Activated CD4-positive, alpha-beta T cell treated with anti-CD3 and anti-CD28 coated beads, Interleukin-2, amount 10 ng/mL, durations not matched to agents 7 days and 5 days (primary cell): Measurements from ENCODE around the gene ANK2. TPM values are rescaled to one million over a fixed set of nuclear protein-coding genes. Genes with fewer than 3 reads are reported as not detected.
"Not testable (repeated sequence)": the region's sequence is repeated elsewhere in the genome, so short reads cannot be mapped to it uniquely, and the experiment has no call there.

Source experiments
- CTCF ChIA-PET: fragments of 350-600 bp; sonication (Branson Sonifier 250); formaldehyde crosslinking; loops from one replicate; lab custom pipeline; 2021; ENCODE audit warnings: antibody characterized with exemption; lab: Charles Lee
- POLR2A ChIA-PET: fragments of 350-600 bp; sonication (Branson Sonifier 250); formaldehyde crosslinking; loops from one replicate; lab custom pipeline; 2021; ENCODE audit warnings: antibody characterized with exemption; lab: Charles Lee
- DNase-seq: peaks from one replicate; pipeline ENCODE4 v3.0.0-alpha.2; 2020
- H3K27ac Mint-ChIP-seq: one replicate; pipeline ENCODE4 v1.8.0; 2021; ENCODE audit warnings: mild to moderate bottlenecking, moderate library complexity, mixed read lengths
- H3K27me3 Mint-ChIP-seq: one replicate; pipeline ENCODE4 v1.8.0; 2021; ENCODE audit warnings: mixed read lengths
- H3K36me3 Mint-ChIP-seq: one replicate; pipeline ENCODE4 v1.8.0; 2021; ENCODE audit warnings: low read depth, mixed read lengths
- H3K4me1 Mint-ChIP-seq: one replicate; pipeline ENCODE4 v1.8.0; 2021; ENCODE audit warnings: mixed read lengths
- H3K4me3 Mint-ChIP-seq: one replicate; pipeline ENCODE4 v1.8.0; 2021; ENCODE audit warnings: mild to moderate bottlenecking, moderate library complexity, mixed read lengths
- H3K9me3 Mint-ChIP-seq: one replicate; pipeline ENCODE4 v1.8.0; 2021; ENCODE audit warnings: mixed read lengths
- total RNA-seq, 2 experiments: library from RNA; stranded (reverse); gene quantifications; one replicate each; pipeline ENCODE4 v1.2.3, GENCODE V29; 2021

Gene ANK2
- total RNA-seq, 2 experiments from 2014 or later = 0.42 to 0.67 TPM

DNA sequence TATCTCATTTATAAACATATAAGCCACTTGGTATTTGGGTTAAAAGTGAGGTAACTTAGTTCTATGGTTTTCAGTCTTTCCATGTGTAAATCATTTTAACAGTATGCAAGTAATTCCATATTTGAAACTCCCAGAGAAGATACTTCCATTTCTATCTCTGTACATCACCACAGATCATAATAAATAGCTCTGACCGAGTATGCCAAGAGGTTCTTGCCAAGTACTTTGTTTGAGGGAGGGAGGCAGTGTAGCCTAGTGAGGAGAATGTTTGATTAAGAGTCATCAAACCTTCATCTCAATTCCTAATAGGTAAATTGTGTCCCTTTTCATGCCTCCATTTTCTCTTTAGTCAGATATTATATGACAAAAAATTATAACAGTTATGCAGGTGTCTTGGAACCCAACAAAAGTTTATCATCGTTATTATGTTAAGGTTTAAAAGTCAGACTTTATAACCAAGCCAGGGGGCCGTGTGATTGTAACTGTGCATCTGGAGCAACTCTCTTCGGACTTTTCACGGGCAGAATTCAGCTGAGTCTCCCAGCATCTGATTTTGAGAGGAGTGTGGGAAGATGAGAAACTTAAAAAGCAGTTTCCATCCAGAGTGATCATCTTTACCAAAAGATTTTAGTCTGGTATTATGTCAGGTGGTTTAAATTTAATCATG, 123.8 kb downstream of the ANK2 start:
- ChIA-PET POLR2A (no interaction called here), CTCF (no interaction called here)
- H3K27ac Mint-ChIP-seq = no peak overlapping the region
- no peaks in the 10 kb centered on the region for H3K9me3 Mint-ChIP-seq
- H3K4me3 Mint-ChIP-seq = no peak overlapping the region
- no peaks in the 10 kb centered on the region for H3K4me1 Mint-ChIP-seq
- no peak for DNase-seq
- H3K27me3 Mint-ChIP-seq = peaks cover 1% of the 10 kb centered on the region
- no peaks in the 10 kb centered on the region for H3K36me3 Mint-ChIP-seq

DNA sequence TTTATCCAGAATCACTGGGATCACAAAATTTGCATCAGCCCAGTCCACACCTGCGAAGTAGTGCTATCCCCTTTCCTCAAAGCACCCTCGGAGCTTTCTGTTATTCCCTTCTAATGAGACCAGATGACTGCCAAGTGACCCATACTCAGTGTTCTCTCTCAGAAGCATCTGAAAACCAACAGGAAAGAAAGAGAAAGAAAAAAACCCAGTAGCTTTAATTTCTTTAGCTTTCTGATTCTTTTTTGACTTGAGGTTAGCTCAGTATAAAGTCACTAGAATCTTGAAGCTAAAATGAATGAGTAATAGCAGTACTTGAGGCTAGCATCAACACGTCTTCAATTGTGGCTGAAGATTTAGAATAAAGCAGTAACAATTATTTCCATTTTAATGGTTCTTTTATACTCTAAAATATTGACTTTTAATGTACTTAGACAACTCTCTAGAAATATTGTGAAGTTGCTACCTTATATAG, 124.4 kb downstream of the ANK2 start:
- CTCF ChIA-PET = no interaction called here
- Mint-ChIP-seq H3K4me3 (no peak overlapping the region), H3K9me3 (no peaks in the 10 kb centered on the region), H3K27ac (no peak overlapping the region), H3K4me1 (no peaks in the 10 kb centered on the region), H3K36me3 (no peaks in the 10 kb centered on the region), H3K27me3 (peaks cover 1% of the 10 kb centered on the region)
- POLR2A ChIA-PET = no interaction called here
- no peak for DNase-seq

DNA sequence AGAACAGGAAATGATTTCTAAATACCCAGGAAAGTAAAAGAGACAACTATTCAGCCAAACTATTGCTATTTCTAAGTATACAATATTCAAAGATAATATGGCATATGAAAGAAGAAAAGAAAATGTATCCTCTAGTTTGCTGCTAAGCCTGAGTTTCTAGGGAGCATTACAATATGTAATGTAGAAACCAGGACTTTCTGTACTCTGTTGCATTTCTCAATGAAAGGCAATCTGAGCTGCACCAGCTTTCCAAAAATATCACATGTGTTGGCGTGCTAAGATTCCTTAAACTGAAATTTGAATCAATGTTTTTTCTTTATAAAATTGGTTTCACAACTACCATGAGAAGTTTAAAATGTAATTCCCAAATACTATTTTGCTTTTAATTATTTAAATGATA, 129.6 kb downstream of the ANK2 start:
- POLR2A ChIA-PET = no interaction called here
- CTCF ChIA-PET = no interaction called here
- no peaks in the 10 kb centered on the region for H3K27me3 Mint-ChIP-seq
- no peak for DNase-seq
- no peak overlapping the region for H3K4me3 Mint-ChIP-seq
- H3K9me3 Mint-ChIP-seq = no peaks in the 10 kb centered on the region
- H3K4me1 Mint-ChIP-seq = no peaks in the 10 kb centered on the region
- no peaks in the 10 kb centered on the region for H3K36me3 Mint-ChIP-seq
- no peak overlapping the region for H3K27ac Mint-ChIP-seq

DNA sequence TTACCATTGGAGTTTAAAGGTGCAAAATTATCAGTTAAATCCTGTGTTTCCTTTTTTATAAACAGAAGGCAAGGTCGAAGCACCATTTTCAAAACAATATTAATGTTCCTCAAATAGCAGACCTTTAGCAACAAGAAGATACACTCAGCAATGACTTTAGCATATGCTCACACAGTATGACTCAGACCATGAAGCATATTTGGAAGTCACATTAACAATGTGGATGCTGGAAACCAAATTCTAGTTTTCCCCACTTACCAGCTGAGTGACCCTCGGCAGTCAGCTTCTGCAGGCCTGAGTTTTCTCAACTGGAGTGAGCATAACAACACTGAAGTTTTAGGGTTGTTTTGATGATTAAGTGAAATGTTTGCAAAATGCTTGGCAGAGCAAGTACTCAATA, 130.5 kb downstream of the ANK2 start:
- ChIA-PET POLR2A (no interaction called here), CTCF (no interaction called here)
- Mint-ChIP-seq H3K27ac (no peak overlapping the region), H3K4me3 (no peak overlapping the region), H3K9me3 (no peaks in the 10 kb centered on the region), H3K4me1 (no peaks in the 10 kb centered on the region), H3K27me3 (no peaks in the 10 kb centered on the region), H3K36me3 (no peaks in the 10 kb centered on the region)
- no peak for DNase-seq

DNA sequence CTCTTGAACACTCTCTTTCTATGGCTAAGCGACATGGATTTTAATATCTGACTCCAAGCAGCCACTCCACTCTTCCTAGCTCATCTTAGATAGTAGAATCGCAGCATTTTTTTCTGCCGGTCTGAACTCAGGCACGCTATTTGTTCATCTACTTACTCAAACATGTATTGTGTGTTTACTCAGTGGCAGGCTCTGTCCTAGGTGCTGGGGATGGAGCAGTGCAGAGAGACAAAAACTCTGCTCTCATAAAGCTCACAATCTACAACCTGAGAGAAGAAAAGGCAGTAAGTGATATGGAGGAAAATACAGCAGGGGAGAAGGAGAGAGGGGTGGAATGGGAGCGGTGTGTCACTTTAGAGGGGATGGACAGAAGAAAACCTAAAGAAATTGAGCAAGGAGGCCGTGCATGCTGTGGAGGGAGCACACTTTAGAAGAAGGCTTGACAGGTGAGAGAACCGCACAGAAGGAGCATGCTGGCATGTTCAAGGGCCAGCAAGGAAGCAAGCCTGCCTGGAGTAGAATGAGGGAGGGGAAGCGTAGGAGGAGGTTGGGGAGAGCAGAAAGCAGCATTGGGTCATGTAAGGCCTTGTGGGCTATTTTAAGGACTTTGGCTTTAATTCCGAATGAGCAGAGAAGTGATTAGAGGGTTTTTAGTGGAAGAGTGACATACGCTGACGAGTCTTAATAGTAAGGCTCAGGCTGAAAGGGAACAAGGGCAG, 132.0 kb downstream of the ANK2 start:
- no peak overlapping the region for H3K4me3 Mint-ChIP-seq
- H3K27me3 Mint-ChIP-seq = no peaks in the 10 kb centered on the region
- H3K4me1 Mint-ChIP-seq = no peaks in the 10 kb centered on the region
- H3K36me3 Mint-ChIP-seq = no peaks in the 10 kb centered on the region
- ChIA-PET CTCF (no interaction called here), POLR2A (no interaction called here)
- H3K9me3 Mint-ChIP-seq = no peaks in the 10 kb centered on the region
- no peak overlapping the region for H3K27ac Mint-ChIP-seq
- DNase-seq = no peak

DNA sequence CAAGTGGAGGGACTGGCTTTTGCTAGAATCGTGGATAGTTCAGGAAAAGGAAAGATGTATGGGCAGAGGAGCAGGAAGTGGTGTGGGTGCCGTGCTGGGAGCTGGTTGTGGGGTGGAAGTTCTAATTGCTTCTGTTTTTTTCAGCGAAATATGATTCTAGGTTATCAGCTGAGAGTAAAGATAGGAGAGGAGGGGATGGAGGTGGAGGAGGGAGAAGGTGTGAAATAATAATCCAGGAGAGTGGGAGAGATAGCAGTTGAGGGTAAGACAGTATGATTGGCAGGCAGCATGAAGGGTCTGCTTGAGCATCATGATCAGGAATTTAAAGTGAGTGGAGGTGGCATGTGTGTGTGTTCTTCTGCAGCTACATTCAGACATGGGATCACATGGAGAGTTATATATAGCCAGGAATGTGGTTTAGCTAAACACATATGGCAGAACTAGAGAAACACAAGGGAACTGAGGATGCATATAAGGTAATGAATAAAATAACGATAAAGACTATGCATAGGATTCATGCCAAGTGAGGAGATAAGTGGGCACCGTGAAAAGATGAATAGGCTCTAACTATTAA, 133.7 kb downstream of the ANK2 start:
- DNase-seq = no peak
- CTCF ChIA-PET = no interaction called here
- H3K9me3 Mint-ChIP-seq = no peaks in the 10 kb centered on the region
- no peaks in the 10 kb centered on the region for H3K36me3 Mint-ChIP-seq
- H3K4me3 Mint-ChIP-seq = no peak overlapping the region
- H3K27ac Mint-ChIP-seq = no peak overlapping the region
- H3K4me1 Mint-ChIP-seq = no peaks in the 10 kb centered on the region
- H3K27me3 Mint-ChIP-seq = no peaks in the 10 kb centered on the region
- POLR2A ChIA-PET = no interaction called here

DNA sequence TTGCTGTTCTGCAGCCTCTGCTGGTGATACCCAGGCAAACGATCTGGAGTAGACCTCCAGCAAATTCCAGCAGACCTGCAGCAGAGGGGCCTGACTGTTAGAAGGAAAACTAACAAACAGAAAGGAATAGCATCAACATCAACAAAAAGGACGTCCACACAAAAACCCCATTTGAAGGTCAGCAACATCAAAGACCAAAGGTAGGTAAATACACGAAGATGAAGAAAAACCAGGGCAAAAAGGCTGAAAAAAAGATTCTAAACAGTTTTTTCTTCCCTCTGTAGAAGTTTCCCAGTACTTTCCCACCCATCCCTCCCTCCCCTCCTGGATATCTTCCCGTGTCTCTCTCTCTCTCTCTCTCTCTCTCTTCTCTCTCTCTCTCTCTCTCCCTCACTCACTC, 136.8 kb downstream of the ANK2 start:
- H3K27ac Mint-ChIP-seq, POLR2A ChIA-PET, H3K27me3 Mint-ChIP-seq, CTCF ChIA-PET, H3K4me1 Mint-ChIP-seq, H3K36me3 Mint-ChIP-seq, H3K4me3 Mint-ChIP-seq, DNase-seq, H3K9me3 Mint-ChIP-seq: not testable (repeated sequence)

DNA sequence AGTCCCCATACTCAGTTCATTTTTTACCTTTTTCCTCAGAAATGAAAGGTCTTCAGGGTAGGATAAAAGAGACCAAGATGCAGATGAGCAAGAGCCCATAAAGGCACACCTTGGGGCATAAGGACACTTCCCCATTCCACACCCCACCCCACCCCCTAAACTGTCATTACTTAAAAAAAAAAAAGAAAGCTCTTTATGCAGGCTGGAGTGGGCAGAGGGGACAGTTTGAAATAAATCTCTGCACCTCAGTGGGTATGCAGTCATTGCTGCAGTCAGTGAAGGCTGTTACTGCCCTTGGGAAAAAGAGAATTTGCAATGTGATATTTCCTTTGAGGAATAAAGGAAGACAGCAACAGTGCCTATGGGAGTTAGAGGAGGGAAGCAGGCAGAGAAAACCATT, 137.5 kb downstream of the ANK2 start:
- no peak overlapping the region for H3K4me3 Mint-ChIP-seq
- no peak for DNase-seq
- H3K36me3 Mint-ChIP-seq = no peaks in the 10 kb centered on the region
- no peak overlapping the region for H3K27ac Mint-ChIP-seq
- H3K27me3 Mint-ChIP-seq = no peaks in the 10 kb centered on the region
- no peaks in the 10 kb centered on the region for H3K4me1 Mint-ChIP-seq
- no peaks in the 10 kb centered on the region for H3K9me3 Mint-ChIP-seq
- CTCF ChIA-PET = no interaction called here
- POLR2A ChIA-PET = no interaction called here

DNA sequence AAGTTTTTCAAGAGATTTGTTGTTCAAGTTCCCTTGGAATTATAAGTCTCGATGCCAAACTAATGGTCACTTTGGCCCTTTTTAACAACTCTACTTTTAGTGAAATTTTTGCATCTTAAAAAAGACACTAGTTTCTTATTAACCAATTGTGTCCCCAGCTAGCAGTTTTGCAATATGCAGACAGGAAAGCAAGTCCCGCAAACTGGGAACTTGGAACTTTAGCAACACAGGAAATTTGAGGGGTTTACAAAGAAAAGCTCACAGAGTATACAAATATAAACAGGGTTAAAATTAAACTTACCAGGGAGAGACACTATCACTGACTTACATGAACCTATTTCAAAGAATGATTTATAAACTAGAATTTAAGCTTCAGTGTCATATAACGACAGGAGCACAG, 137.9 kb downstream of the ANK2 start:
- Mint-ChIP-seq H3K36me3 (no peaks in the 10 kb centered on the region), H3K4me3 (no peak overlapping the region), H3K4me1 (no peaks in the 10 kb centered on the region), H3K9me3 (no peaks in the 10 kb centered on the region), H3K27me3 (no peaks in the 10 kb centered on the region), H3K27ac (no peak overlapping the region)
- CTCF ChIA-PET = no interaction called here
- POLR2A ChIA-PET = no interaction called here
- DNase-seq = no peak

DNA sequence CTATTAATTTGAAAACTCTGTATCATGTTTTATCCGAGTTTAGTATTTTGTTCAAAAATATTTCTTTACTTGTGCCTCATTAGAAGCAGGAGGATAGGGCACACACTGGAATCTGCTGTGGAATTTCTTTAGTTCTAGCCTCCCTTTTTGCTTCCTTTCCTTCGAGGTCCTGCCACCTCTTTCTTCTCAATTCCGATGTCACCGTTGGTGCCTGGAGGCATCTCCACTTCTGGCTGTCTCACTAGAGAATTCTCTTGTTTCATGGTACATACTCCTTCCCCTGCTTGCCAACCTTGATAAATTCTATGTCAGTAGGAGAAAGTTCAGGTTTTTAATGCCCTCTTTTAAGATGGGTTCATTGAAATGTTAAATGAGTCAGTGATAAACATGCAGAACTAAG, 140.1 kb downstream of the ANK2 start:
- ChIA-PET CTCF (no interaction called here), POLR2A (no interaction called here)
- Mint-ChIP-seq H3K36me3 (no peaks in the 10 kb centered on the region), H3K9me3 (no peaks in the 10 kb centered on the region), H3K4me3 (no peak overlapping the region), H3K4me1 (no peaks in the 10 kb centered on the region), H3K27ac (no peak overlapping the region), H3K27me3 (no peaks in the 10 kb centered on the region)
- DNase-seq = no peak

DNA sequence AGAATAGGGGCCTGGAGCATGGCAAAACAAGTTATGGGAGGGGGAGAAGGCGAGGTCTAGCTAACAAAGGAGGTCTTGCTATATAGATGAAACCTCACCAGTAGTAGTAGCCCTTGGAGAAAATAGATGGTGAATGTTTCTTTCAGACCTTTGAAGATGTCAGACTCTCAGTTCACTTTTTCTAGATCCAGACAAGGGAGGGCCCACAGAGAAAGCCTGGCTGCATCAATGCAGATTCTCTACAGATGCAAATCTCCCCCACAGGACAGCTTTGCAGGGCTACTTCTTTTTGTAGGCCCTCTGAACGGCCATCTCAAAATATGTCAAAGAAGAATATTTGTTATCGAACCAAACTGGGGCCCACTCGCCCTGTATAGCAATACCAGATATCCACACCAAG, 159.7 kb downstream of the ANK2 start:
- no peak overlapping the region for H3K4me3 Mint-ChIP-seq
- no peaks in the 10 kb centered on the region for H3K9me3 Mint-ChIP-seq
- CTCF ChIA-PET = no interaction called here
- H3K27me3 Mint-ChIP-seq = no peaks in the 10 kb centered on the region
- POLR2A ChIA-PET = no interaction called here
- no peak overlapping the region for H3K27ac Mint-ChIP-seq
- no peaks in the 10 kb centered on the region for H3K4me1 Mint-ChIP-seq
- no peak for DNase-seq
- no peaks in the 10 kb centered on the region for H3K36me3 Mint-ChIP-seq

DNA sequence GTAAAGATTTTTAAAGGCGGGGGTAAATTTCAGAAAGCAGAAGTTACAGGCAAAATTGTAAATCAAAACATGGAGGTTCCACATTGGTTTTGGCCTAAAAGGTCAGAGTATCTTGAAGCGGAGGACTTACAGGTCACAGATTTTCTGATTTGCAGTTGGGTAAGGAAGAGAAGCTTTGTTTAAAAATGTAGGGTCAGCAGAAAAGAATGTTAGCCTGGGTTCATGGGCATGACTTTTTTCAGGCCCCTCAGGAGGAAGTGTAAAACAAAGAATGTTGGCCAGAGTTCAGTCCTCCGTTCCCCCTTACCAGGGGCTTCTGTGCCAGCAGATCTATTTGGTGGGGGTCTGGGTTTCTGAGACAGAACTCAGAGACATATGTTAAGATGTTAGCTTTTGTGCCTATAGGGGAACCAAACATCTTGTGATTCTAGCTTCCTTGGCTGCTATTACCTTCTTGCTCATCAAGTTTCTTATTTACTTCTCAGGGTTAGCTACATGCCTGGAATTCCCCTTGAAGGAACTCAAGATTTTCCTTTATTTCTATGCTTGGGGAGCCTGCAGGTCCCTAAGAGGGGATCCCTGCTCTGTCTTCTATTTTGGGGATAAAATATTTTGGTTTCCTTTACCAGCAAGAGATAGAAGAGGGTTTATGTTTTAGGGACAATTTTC, 160.3 kb downstream of the ANK2 start:
- no peaks in the 10 kb centered on the region for H3K4me1 Mint-ChIP-seq
- ChIA-PET POLR2A (no interaction called here), CTCF (interaction anchor here (0.6 kb wide), 2 partner anchors 12 to 192 kb away, joined by 3 read pairs; no protein-coding TSS in a partner anchor)
- no peaks in the 10 kb centered on the region for H3K36me3 Mint-ChIP-seq
- no peak overlapping the region for H3K27ac Mint-ChIP-seq
- H3K27me3 Mint-ChIP-seq = no peaks in the 10 kb centered on the region
- no peak overlapping the region for H3K4me3 Mint-ChIP-seq
- no peak for DNase-seq
- no peaks in the 10 kb centered on the region for H3K9me3 Mint-ChIP-seq

DNA sequence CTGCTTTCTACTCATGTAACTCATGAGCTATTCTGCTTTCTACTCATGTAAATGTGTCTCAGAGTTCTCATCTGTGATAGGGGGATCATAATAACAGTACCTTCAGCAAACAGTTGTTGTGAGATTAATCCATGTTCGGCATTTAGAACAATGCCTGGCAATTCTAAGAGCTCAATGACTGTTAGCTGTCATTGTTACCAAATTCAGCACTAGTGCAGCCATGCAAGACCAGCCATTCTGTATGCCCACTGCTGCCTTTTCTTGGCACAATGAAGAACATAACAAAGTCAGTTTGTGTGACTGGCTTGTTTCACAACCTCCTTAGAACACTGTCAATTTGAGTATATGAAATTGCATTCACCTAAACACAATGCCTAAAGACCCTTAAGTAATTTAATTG, 163.2 kb downstream of the ANK2 start:
- no peak for DNase-seq
- H3K4me3 Mint-ChIP-seq = no peak overlapping the region
- H3K27me3 Mint-ChIP-seq = no peaks in the 10 kb centered on the region
- no peaks in the 10 kb centered on the region for H3K4me1 Mint-ChIP-seq
- H3K36me3 Mint-ChIP-seq = no peaks in the 10 kb centered on the region
- CTCF ChIA-PET = no interaction called here
- POLR2A ChIA-PET = no interaction called here
- no peak overlapping the region for H3K27ac Mint-ChIP-seq
- H3K9me3 Mint-ChIP-seq = no peaks in the 10 kb centered on the region
